Omental fat pad (tissue), 4 donors: ENCODE measurements around the gene POLR3B. TPM values are rescaled to one million over a fixed set of nuclear protein-coding genes. Genes with fewer than 3 reads are reported as not detected.

Experiments used
- ATAC-seq: fragments of 150-250 bp; one replicate; pipeline ENCODE4 v1.9.1; 2016; ENCODE audit warnings: mild to moderate bottlenecking, moderate library complexity; ENCODE audit not compliant: low FRiP score
- DNase-seq: peaks from one replicate; pipeline ENCODE4 v3.0.0-alpha.2; 2019; ENCODE audit warnings: low spot score
- CTCF ChIP-seq, 3 donors: fragments of 450-650 bp; IDR thresholded peaks; one replicate each; pipeline ENCODE4 v1.5.1; 2016 to 2017; ENCODE audit warnings: antibody characterized with exemption in 3 of 3, mild to moderate bottlenecking in 3 of 3, moderate library complexity in 2 of 3
- total RNA-seq, 4 donors: library from RNA; depleted of rRNA; stranded (reverse); fragments of >200 nt; gene quantifications; one replicate each; pipeline ENCODE4 v1.1.0, GENCODE V29; 2016

Gene POLR3B
- total RNA-seq, 4 donors from 2014 or later: 7.1 to 10.9 (median 8.4) TPM

DNA sequence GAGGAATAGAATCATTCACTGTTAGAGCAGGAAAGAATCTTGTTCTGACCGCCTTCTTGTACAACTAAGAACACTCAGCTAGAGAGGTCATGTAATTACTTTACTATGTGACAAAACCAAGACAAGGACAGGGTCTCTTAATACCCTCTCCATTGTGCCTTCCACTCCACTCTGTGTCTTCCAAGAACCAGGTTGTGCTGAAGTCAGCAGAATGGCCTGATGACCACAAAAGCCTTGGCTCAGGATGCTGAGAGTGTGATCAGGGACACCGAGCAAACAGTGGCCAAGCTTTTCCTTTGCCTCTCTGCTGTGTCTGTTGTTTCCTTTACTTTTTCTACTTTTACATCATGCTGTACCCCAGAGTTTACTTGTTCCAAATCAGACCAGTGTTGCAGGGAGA lies 142.1 kb downstream of the POLR3B start:
- DNase-seq (no peak), ATAC-seq (no peak)
- TF ChIP-seq CTCF (IDR thresholded peaks at IDR 0.05): no peak

- TF ChIP-seq CTCF (IDR thresholded peaks at IDR 0.05): no peak
- DNase-seq (no peak), ATAC-seq (no peak)
Measured at GRCh38 chr12:106506691-106507090, 149.1 kb downstream of the POLR3B start.

DNA sequence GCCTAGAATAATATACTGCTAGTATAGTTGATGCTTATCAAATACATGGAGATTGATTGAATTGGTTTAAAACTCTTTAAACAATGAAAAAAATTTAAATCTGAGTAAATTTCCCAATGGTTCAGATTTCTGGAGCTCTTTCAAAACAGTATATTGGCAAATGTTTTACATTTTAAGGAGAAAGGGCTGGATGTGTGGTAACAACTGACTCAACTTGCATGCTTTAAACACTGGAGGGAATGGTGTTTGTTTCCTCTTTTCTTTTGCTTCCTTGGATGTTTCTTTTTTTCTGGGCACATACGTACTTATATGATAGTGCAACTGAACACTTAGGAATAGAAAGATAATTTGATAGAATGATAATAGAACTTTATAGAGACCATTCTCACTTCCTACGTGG lies 151.4 kb downstream of the POLR3B start:
- DNase-seq: no peak
- TF ChIP-seq CTCF (IDR thresholded peaks at IDR 0.05): no peak
- no peak for ATAC-seq

DNA sequence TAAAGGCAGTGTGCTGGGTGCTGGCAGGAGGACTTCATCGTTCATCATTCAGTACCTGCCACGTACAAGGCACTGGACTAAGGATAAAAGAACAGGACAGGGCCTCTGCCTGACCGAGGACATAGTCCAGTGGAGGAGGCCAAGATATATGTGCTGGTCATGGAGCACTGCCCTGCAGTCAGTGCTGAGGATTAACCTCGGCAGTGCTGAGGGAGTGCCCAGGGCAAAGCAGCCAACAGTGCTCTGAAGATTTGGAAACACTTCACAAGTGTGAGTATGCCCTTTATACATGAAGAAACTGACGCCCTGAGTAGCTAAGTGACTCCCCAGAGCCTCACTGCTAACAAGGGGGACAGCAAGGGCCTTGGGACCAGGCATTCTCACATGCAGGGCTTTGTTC lies 153.8 kb downstream of the POLR3B start:
- no peak for ATAC-seq

GRCh38 chr12:106517314-106517713 lies 159.8 kb downstream of the POLR3B start:
- no peak for ATAC-seq
- TF ChIP-seq CTCF (IDR thresholded peaks at IDR 0.05): no peak
- no peak for DNase-seq

More for the DNA sequence above, 153.8 kb downstream of the POLR3B start:
- TF ChIP-seq CTCF (IDR thresholded peaks at IDR 0.05): no peak
- no peak for DNase-seq

- TF ChIP-seq CTCF (IDR thresholded peaks at IDR 0.05): no peak
Measured at GRCh38 chr12:106519607-106520021, 162.1 kb downstream of the POLR3B start.

GRCh38 chr12:106521901-106522300 lies 164.4 kb downstream of the POLR3B start:
- TF ChIP-seq CTCF (IDR thresholded peaks at IDR 0.05): no peak
- ATAC-seq (no peak), DNase-seq (no peak)

More at GRCh38 chr12:106519607-106520021, 162.1 kb downstream of the POLR3B start:
- no peak for ATAC-seq
- DNase-seq: no peak
